T-helper 2 cell treated with Interferon-gamma antibody and Interleukin-4, amounts not matched to agents 5 μg/mL and 100 μg/mL, for 36 hours (primary cell): ENCODE data around the gene MRNIP.
"Not testable (repeated sequence)": the region's sequence is repeated elsewhere in the genome, so short reads cannot be mapped to it uniquely, and the experiment has no call there.

Source experiments
- DNase-seq: peaks from one replicate; pipeline ENCODE4 v3.0.0; 2021; ENCODE audit warnings: low spot score
- H3K27ac Mint-ChIP-seq: one replicate; pipeline ENCODE4 v1.8.0; 2021; ENCODE audit warnings: mild to moderate bottlenecking, mixed read lengths
- H3K27me3 Mint-ChIP-seq: one replicate; pipeline ENCODE4 v1.8.0; 2021; ENCODE audit warnings: low read depth, mixed read lengths
- H3K36me3 Mint-ChIP-seq: one replicate; pipeline ENCODE4 v1.8.0; 2021; ENCODE audit warnings: low read depth, mixed read lengths
- H3K4me1 Mint-ChIP-seq: one replicate; pipeline ENCODE4 v1.8.0; 2021; ENCODE audit warnings: low read depth, mixed read lengths
- H3K4me3 Mint-ChIP-seq: one replicate; pipeline ENCODE4 v1.8.0; 2022; ENCODE audit warnings: mild to moderate bottlenecking, moderate library complexity, mixed read lengths
- H3K9me3 Mint-ChIP-seq: one replicate; pipeline ENCODE4 v1.8.0; 2021; ENCODE audit warnings: mixed read lengths

Gene MRNIP

DNA sequence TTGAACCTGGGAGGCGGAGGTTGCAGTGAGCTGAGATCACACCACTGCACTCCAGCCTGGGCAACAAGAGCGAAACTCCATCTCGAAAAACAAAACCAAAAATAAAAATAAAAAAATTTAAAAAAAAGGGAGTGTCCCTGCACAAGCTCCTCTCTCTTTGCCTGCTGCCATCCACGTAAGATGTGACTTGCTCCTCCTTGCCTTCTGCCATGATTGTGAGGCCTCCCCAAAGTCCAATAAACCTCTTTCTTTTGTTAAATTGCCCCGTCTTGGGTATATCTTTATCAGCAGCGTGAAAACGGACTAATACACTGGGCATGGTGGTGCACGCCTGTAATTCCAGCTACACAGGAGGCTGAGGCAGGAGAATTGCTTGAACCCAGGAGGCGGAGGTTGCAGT lies 69.3 kb downstream of the MRNIP start:
- H3K4me3 Mint-ChIP-seq, H3K9me3 Mint-ChIP-seq, H3K27ac Mint-ChIP-seq, H3K27me3 Mint-ChIP-seq, H3K36me3 Mint-ChIP-seq, H3K4me1 Mint-ChIP-seq, DNase-seq: not testable (repeated sequence)

DNA sequence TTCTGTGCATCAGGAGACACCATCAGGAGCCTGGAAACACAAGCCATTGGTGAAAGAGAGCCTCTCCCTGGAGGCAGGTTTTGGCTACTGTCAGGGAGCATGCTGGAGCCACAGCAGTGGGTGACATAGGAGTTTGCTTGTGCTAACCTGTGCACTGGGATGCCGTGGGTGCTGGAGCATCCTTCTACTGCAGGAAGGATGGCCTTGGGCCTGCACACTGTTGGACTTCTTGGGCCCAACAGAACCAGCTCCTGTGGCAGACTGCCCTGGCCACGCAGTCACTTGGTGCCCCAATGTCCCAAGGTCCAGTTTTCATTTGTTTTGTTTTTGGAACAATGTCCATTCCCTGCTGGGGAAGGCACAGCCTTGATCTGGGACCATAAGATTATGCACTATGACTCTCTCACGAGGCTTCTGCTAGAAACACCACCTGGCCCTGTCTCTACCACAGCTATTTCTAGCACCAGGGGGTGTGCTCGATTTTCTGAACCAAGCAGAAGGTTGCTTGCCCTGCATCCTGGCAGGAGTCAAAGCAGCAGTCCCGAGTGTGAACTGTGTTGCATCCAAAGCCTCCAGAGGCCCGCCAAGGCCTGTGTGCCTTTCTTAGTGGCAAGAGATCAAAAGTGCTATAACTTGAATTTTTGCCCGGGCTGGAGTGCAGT lies 70.3 kb downstream of the MRNIP start:
- Mint-ChIP-seq H3K27me3 (no peaks in the 10 kb centered on the region), H3K36me3 (peaks cover 1% of the 10 kb centered on the region), H3K4me1 (peaks cover 4% of the 10 kb centered on the region), H3K4me3 (no peak overlapping the region), H3K9me3 (no peaks in the 10 kb centered on the region), H3K27ac (no peak overlapping the region)
- DNase-seq, result no peak
